22Rv1 (cell line): ENCODE data around the gene OR1S2.
"Not testable (repeated sequence)": the region's sequence is repeated elsewhere in the genome, so short reads cannot be mapped to it uniquely, and the experiment has no call there.

Experiments used
- H3K27ac ChIP-seq: fragments of 450-650 bp; 2 replicates; pipeline ENCODE4 v1.5.1; 2017
- CTCF ChIP-seq: fragments of 450-650 bp; IDR thresholded peaks from 2 replicates; pipeline ENCODE4 v1.5.1; 2017; ENCODE audit warnings: mild to moderate bottlenecking
- ZFX ChIP-seq: fragments of 450-650 bp; IDR thresholded peaks from 2 replicates; pipeline ENCODE4 v1.6.1; 2017; ENCODE audit warnings: antibody characterized with exemption, borderline replicate concordance

Gene OR1S2

GRCh38 chr11:58204042-58204441 is at the start of gene OR1S2:
TSS of gene OR1S2 (minus strand) at chr11:58204142. CDS start at chr11:58204142, 0 bp downstream.
- H3K27ac ChIP-seq: no peak within 1 kb of the TSS
- TF ChIP-seq CTCF: no peak
- TF ChIP-seq ZFX: no peak

- no peak overlapping the region for H3K27ac ChIP-seq
- TF ChIP-seq CTCF (no peak), ZFX (no peak)
These were observed 40.0 kb upstream of the OR1S2 start for GRCh38 chr11:58243954-58244353.

- H3K27ac ChIP-seq: no peak overlapping the region
- TF ChIP-seq ZFX (no peak), CTCF (no peak)
These were observed 24.1 kb upstream of the OR1S2 start for GRCh38 chr11:58227956-58228615.

- no peak overlapping the region for H3K27ac ChIP-seq
- TF ChIP-seq CTCF: no peak
- TF ChIP-seq ZFX: no peak
These were observed 18.8 kb upstream of the OR1S2 start for GRCh38 chr11:58222721-58223120.

GRCh38 chr11:58216476-58216875 is 12.5 kb upstream of the OR1S2 start:
- H3K27ac ChIP-seq: no peak overlapping the region
- TF ChIP-seq ZFX: no peak
- no peak for TF ChIP-seq CTCF

- not testable (repeated sequence) for H3K27ac ChIP-seq
These were observed 8.5 kb upstream of the OR1S2 start, which contains the start of gene OR1S1 for GRCh38 chr11:58212420-58212819. TSS of gene OR1S1 (plus strand) at chr11:58212720.

GRCh38 chr11:58199271-58199670 is 4.7 kb downstream of the OR1S2 start:
- TF ChIP-seq CTCF (no peak), ZFX (no peak)
- no peak overlapping the region for H3K27ac ChIP-seq

- no peak overlapping the region for H3K27ac ChIP-seq
- no peak for TF ChIP-seq CTCF
- no peak for TF ChIP-seq ZFX
These were observed 8.0 kb downstream of the OR1S2 start for GRCh38 chr11:58195939-58196338.
